GM18519 (cell line): ENCODE data around the gene SEC23B.

Experiments
- ATAC-seq: cut with Tn5 transposase; IDR thresholded peaks from one replicate; pipeline ENCODE4 v1.9.1; 2021; ENCODE audit warnings: mild to moderate bottlenecking, moderate library complexity; ENCODE audit not compliant: unreplicated experiment, low FRiP score

The SEC23B gene

GRCh38 chr20:18580012-18580411 lies 72.3 kb downstream of the SEC23B start:
- ATAC-seq, result no peak

- ATAC-seq, result no peak
Measured at GRCh38 chr20:18585134-18585533, 77.4 kb downstream of the SEC23B start.

- ATAC-seq, result peak; percentile 68
Measured at GRCh38 chr20:18587665-18588573, 80.2 kb downstream of the SEC23B start, which contains the start of gene DTD1. Gene DTD1, plus strand, starts transcription at chr20:18588054. Its CDS starts 19 bp downstream, at chr20:18588073.

- ATAC-seq, result no peak
Measured at GRCh38 chr20:18588574-18588933, 80.8 kb downstream of the SEC23B start.

DNA sequence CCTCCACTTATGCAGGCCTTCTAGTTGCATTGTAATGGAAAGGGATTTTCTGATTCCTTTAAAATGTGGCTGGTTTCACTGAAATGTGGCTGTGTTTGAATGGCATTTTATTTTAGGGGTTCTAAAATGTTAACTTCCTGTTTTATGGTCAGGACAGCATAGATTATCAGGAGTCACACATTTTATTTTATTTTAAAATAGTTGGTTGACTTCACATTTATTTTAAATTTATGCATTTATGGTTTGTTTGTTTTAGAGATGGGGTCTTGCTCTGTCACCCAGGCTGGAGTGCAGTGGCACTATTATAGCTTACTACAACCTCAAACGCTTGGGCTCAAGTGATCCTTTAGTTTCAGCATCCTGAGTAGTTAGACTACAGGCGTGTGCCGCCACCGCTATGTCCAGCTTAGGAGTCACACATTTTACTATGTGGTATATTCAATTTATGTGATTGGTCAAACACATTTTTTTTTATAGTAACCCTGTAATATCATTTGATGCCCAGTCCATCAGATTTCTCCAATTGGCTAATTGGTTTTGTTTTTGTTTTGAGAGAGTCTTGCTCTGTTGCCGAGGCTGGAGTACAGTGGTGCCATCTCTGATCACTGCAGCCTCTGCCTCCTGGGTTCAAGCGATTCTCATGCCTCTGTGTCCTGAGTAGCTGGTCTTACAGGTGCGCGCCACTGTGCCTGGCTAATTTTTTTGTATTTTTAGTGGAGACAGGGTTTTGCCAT lies 82.4 kb downstream of the SEC23B start:
- ATAC-seq, result no peak

- no peak for ATAC-seq
Measured at GRCh38 chr20:18596270-18596669, 88.5 kb downstream of the SEC23B start.

GRCh38 chr20:18609741-18610140 lies 102.0 kb downstream of the SEC23B start:
- ATAC-seq, result no peak
